Endothelial cell of umbilical vein (primary cell): Measurements from ENCODE around the gene NEU2. TPM values are rescaled to one million over a fixed set of nuclear protein-coding genes. Genes with fewer than 3 reads are reported as not detected.

ENCODE experiments used
- BruUV-seq: library from RNA; stranded (reverse); fragments of 400-500 nt; replicated peaks from 2 replicates; lab custom pipeline; 2021; lab: Mats Ljungman, UMichigan
- CTCF ChIA-PET: fragments of 300-600, 350-600 bp; sonication (Branson Sonifier 250); formaldehyde crosslinking; loops from one replicate; lab custom pipeline; 2021; ENCODE audit warnings: antibody characterized with exemption, inconsistent platforms; lab: Charles Lee
- POLR2A ChIA-PET: fragments of 300-600, 350-600 bp; sonication (Branson Sonifier 250); formaldehyde crosslinking; loops from one replicate; lab custom pipeline; 2021; ENCODE audit warnings: antibody characterized with exemption, inconsistent platforms; lab: Charles Lee
- DNase-seq: peaks from one replicate; pipeline ENCODE4 v3.0.0-alpha.2; 2011; ENCODE audit warnings: low read depth, low spot score
- FAIRE-seq: peaks from 2 replicates; lab custom pipeline; 2011; peaks lifted over from hg19 to GRCh38; lab: Jason Lieb, UNC
- H2AFZ ChIP-seq: 2 replicates; pipeline ENCODE4 v1.6.0; 2012; ENCODE audit warnings: low read depth, low read length, control low read depth, inconsistent platforms
- H3K27ac ChIP-seq: 2 replicates; pipeline ENCODE4 v1.5.1; 2011; ENCODE audit warnings: low read depth, mild to moderate bottlenecking, control low read depth, low read length, moderate library complexity; ENCODE audit not compliant: insufficient read depth
- H3K27me3 ChIP-seq, 2 experiments: 2 replicates each; pipeline versions ENCODE4 v1.6.0 to v1.6.1; 2011; ENCODE audit warnings: low read length in 2 of 2, mixed read lengths in 1 of 2; ENCODE audit not compliant: control insufficient read depth in 2 of 2, insufficient read depth in 2 of 2
- H3K36me3 ChIP-seq, 2 experiments: 2 replicates in 1 of 2; 3 replicates in 1 of 2; pipeline ENCODE4 v1.5.1; 2011; ENCODE audit warnings: low read length in 2 of 2, mild to moderate bottlenecking in 1 of 2, moderate library complexity in 1 of 2; ENCODE audit not compliant: control insufficient read depth in 2 of 2, insufficient read depth in 2 of 2; ENCODE audit errors: extremely low read depth in 1 of 2
- H3K4me1 ChIP-seq: 3 replicates; pipeline ENCODE4 v1.5.1; 2011; ENCODE audit warnings: mild to moderate bottlenecking, low read length; ENCODE audit not compliant: control insufficient read depth, insufficient read depth; ENCODE audit errors: extremely low read depth
- H3K4me2 ChIP-seq: 2 replicates; pipeline ENCODE4 v1.6.1; 2011; ENCODE audit warnings: low read length, control low read depth, mixed read lengths; ENCODE audit not compliant: insufficient read depth
- H3K4me3 ChIP-seq, 3 experiments: fragments of 200-600 bp in 1 of 3; sonication (generic), shearing (Covaris generic) in 1 of 3; replicated peaks in 1 of 3; 2 replicates each; pipeline ENCODE4 v1.5.1; 2011 to 2016; ENCODE audit warnings: control low read depth in 3 of 3, low read length in 3 of 3, mild to moderate bottlenecking in 2 of 3, inconsistent platforms in 1 of 3, low read depth in 1 of 3, moderate library complexity in 1 of 3; ENCODE audit not compliant: insufficient read depth in 1 of 3
- H3K79me2 ChIP-seq: 2 replicates; pipeline ENCODE4 v1.6.0; 2012; ENCODE audit warnings: low read length, inconsistent platforms; ENCODE audit not compliant: control insufficient read depth, insufficient read depth
- H3K9ac ChIP-seq: replicated peaks from 2 replicates; pipeline ENCODE3; 2011; ENCODE audit warnings: low read length, control low read depth; ENCODE audit not compliant: insufficient read depth; ENCODE audit errors: extremely low read depth
- H3K9me1 ChIP-seq: replicated peaks from 3 replicates; pipeline ENCODE4 v1.6.0; 2011; ENCODE audit warnings: mild to moderate bottlenecking, low read length; ENCODE audit not compliant: control insufficient read depth, insufficient read depth; ENCODE audit errors: extremely low read depth
- H3K9me3 ChIP-seq: replicated peaks from 2 replicates; pipeline ENCODE4 v1.5.1; 2012; ENCODE audit warnings: low read length, inconsistent platforms; ENCODE audit not compliant: control insufficient read depth, insufficient read depth
- H4K20me1 ChIP-seq: replicated peaks from 2 replicates; pipeline ENCODE3; 2011; ENCODE audit warnings: mild to moderate bottlenecking, low read length; ENCODE audit not compliant: control insufficient read depth, insufficient read depth; ENCODE audit errors: extremely low read depth
- CTCF ChIP-seq, 2 donors: IDR thresholded peaks; 1 replicate in 1 of 2; 2 replicates in 1 of 2; pipeline ENCODE4 v1.5.1; 2011; ENCODE audit warnings: low read length in 2 of 2, mild to moderate bottlenecking in 2 of 2, moderate library complexity in 2 of 2, control low read depth in 1 of 2, inconsistent platforms in 1 of 2, low read depth in 1 of 2; ENCODE audit not compliant: insufficient read depth in 1 of 2; ENCODE audit errors: extremely low read depth in 1 of 2
- EZH2 ChIP-seq: IDR thresholded peaks from 2 replicates; pipeline ENCODE4 v1.6.1; 2012; ENCODE audit warnings: borderline replicate concordance, low read depth, mild to moderate bottlenecking, moderate library complexity, low read length, inconsistent platforms; ENCODE audit not compliant: severe bottlenecking
- FOS ChIP-seq: IDR thresholded peaks from 2 replicates; pipeline ENCODE4 v1.6.1; 2011; ENCODE audit warnings: mild to moderate bottlenecking, low read length, moderate library complexity, borderline replicate concordance; ENCODE audit not compliant: insufficient read depth
- GATA2 ChIP-seq: IDR thresholded peaks from 2 replicates; pipeline ENCODE4 v1.7.0; 2011; ENCODE audit warnings: low read depth, mild to moderate bottlenecking, moderate library complexity, mixed read lengths, low read length; ENCODE audit not compliant: insufficient read length, insufficient read depth
- JUN ChIP-seq: IDR thresholded peaks from 2 replicates; pipeline ENCODE4 v1.6.1; 2011; ENCODE audit warnings: borderline replicate concordance, low read depth; ENCODE audit not compliant: insufficient read length, insufficient read depth
- MYC ChIP-seq: IDR thresholded peaks from one replicate; pipeline ENCODE4 v1.6.1; 2011; ENCODE audit warnings: mild to moderate bottlenecking, low read depth, low read length
- POLR2A ChIP-seq: IDR thresholded peaks from 2 replicates; pipeline ENCODE4 v1.6.1; 2012; ENCODE audit warnings: low read depth, mild to moderate bottlenecking, control low read depth, low read length
- POLR2AphosphoS5 ChIP-seq: IDR thresholded peaks from 2 replicates; pipeline ENCODE4 v1.6.1; 2012; ENCODE audit warnings: low read depth, mild to moderate bottlenecking, control low read depth, low read length, moderate library complexity; ENCODE audit not compliant: insufficient read depth
- dilution Hi-C: fragments of 300-500 bp; cut with MboI; formaldehyde crosslinking; loops from one replicate; pipeline ENCODE4 v1.15.0; 2019; ENCODE audit warnings: low sequenced_read_pairs; ENCODE audit not compliant: extremely low pct_ligation_motif_present
- intact Hi-C: fragments of 100-400 bp; cut with micrococcal nuclease; formaldehyde crosslinking; loops from one replicate; pipeline ENCODE4 v1.10.0; 2022
- polyA plus RNA-seq, 4 experiments: library from polyadenylated mRNA; depleted of rRNA in 3 of 4; stranded (reverse) in 3 of 4; unstranded in 1 of 4; fragments of >200 nt; gene quantifications; 2 replicates each; pipeline versions ENCODE4 v1.2.1 to v1.2.3, GENCODE V29; 2011 to 2012; ENCODE audit warnings: missing spikeins in 1 of 4
- total RNA-seq: library from RNA; stranded (reverse); gene quantifications from 2 replicates; pipeline ENCODE4 v1.2.3, GENCODE V29; 2021
- TF ChIP-seq, protein P1 (sequence below): IDR thresholded peaks from 2 replicates; pipeline ENCODE4 v1.6.1; 2011; ENCODE audit not compliant: insufficient read depth, insufficient read length

NEU2 gene
- total and polyA plus RNA-seq, 2 donors (not counting 3 experiments of a cell fraction or from before 2014, with no cell fraction given): not detected

- peaks cover 4% of the 10 kb centered on the region for H3K4me1 ChIP-seq
- no peak overlapping the region for H3K4me2 ChIP-seq
- no peak overlapping the region for H3K9ac ChIP-seq
- H4K20me1 ChIP-seq: no peaks in the 10 kb centered on the region
- no peaks in the 10 kb centered on the region for H3K27me3 ChIP-seq
- BruUV-seq: no TSS peak
- H3K4me3 ChIP-seq: no peak overlapping the region
- POLR2A ChIA-PET: no interaction called here
- H3K9me1 ChIP-seq: no peaks in the 10 kb centered on the region
- CTCF ChIA-PET: no interaction called here
- no peak for TF ChIP-seq JUN
- no peak for TF ChIP-seq POLR2A
- TF ChIP-seq MYC: no peak
- no peak for TF ChIP-seq POLR2AphosphoS5
- no peak for TF ChIP-seq FOS
- no peak for TF ChIP-seq CTCF (IDR thresholded peaks at IDR 0.05; ENCODE audit: extremely low read depth in 1 of 2, insufficient read depth in 1 of 2, low read depth in 1 of 2, low read length in 2 of 2)
- no peak for TF ChIP-seq GATA2
- TF ChIP-seq EZH2: no peak
- TF ChIP-seq, protein P1, sequence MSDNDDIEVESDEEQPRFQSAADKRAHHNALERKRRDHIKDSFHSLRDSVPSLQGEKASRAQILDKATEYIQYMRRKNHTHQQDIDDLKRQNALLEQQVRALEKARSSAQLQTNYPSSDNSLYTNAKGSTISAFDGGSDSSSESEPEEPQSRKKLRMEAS: no peak
- intact Hi-C loops (no loop called here), dilution Hi-C loops (no loop called here)
- DNase-seq (no peak), FAIRE-seq (no peak)
- H3K36me3 ChIP-seq: no peaks in the 10 kb centered on the region
- no peak overlapping the region for H2AFZ ChIP-seq
- H3K79me2 ChIP-seq: no peaks in the 10 kb centered on the region
- H3K27ac ChIP-seq: no peak overlapping the region
- no peaks in the 10 kb centered on the region for H3K9me3 ChIP-seq
Measured at GRCh38 chr2:232993231-232993821, 39.1 kb upstream of the NEU2 start.
